SK-N-MC (cell line): ENCODE data around the gene SRRM1.

Experiments
- DNase-seq: peaks from one replicate; pipeline ENCODE4 v3.0.0-alpha.2; 2011; ENCODE audit warnings: low read depth, low spot score
- H3K27ac ChIP-seq: fragments of 200-600 bp; sonication (generic); 2 replicates; pipeline ENCODE4 v1.5.1; 2016; ENCODE audit warnings: mixed run types
- H3K36me3 ChIP-seq: fragments of 200-600 bp; sonication (generic); 2 replicates; pipeline ENCODE4 v1.6.1; 2017; ENCODE audit warnings: antibody characterized with exemption, low read length, mixed read lengths; ENCODE audit not compliant: insufficient read depth
- H3K4me3 ChIP-seq: fragments of 200-600 bp; sonication (generic); 2 replicates; pipeline ENCODE4 v1.5.1; 2016
- H3K9ac ChIP-seq: fragments of 200-600 bp; sonication (generic); 2 replicates; pipeline ENCODE4 v1.8.0; 2017; ENCODE audit warnings: mixed run types, mixed read lengths; ENCODE audit not compliant: insufficient read length
- H3K9me3 ChIP-seq: fragments of 200-600 bp; sonication (generic); 2 replicates; pipeline ENCODE4 v1.6.1; 2017; ENCODE audit warnings: low read depth, mild to moderate bottlenecking, antibody characterized with exemption, low read length, moderate library complexity, mixed read lengths
- EZH2 ChIP-seq: fragments of 200-600 bp; sonication (generic); IDR thresholded peaks from one replicate; pipeline ENCODE4 v1.6.1; 2017; ENCODE audit warnings: antibody characterized with exemption
- FOXP2 ChIP-seq: optimal IDR thresholded peaks from 2 replicates; pipeline ENCODE3; 2011; ENCODE audit warnings: mild to moderate bottlenecking, moderate library complexity; ENCODE audit not compliant: insufficient read depth; ENCODE audit errors: extremely low read length, control extremely low read depth
- POLR2AphosphoS5 ChIP-seq: IDR thresholded peaks from 2 replicates; pipeline ENCODE4 v1.6.1; 2012; ENCODE audit warnings: mild to moderate bottlenecking, low read depth, low read length, borderline replicate concordance

Gene SRRM1

DNA sequence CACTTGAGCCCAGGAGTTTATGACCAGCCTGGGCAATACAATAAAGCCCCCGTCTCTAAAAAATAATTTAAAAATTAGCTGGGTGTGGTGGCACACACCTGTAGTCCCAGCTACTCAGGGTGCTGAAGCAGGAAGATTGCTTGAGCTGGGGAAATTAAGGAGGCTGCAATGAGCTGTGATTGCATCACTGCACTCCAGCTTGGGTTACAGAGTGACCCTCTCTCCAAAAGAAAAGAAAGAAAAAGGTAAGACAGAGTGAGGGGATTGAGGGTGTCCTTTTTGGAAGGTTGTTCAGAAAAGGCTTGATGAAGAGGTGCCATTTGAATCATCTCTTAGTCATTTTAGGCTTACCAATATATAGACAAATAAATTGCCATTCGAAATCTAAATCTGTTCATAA is 4.0 kb upstream of the SRRM1 start:
- no peaks in the 10 kb centered on the region for H3K36me3 ChIP-seq
- no peak overlapping the region for H3K4me3 ChIP-seq
- no peak overlapping the region for H3K27ac ChIP-seq
- no peak overlapping the region for H3K9ac ChIP-seq
- no peaks in the 10 kb centered on the region for H3K9me3 ChIP-seq
- DNase-seq, result no peak
- TF ChIP-seq FOXP2 (no peak), EZH2 (no peak), POLR2AphosphoS5 (no peak)

- H3K36me3 ChIP-seq, result 0 out of 2 replicates have a peak, but pooled peaks cover under 1% of the 10 kb centered on the region
- H3K9me3 ChIP-seq, result no peaks in the 10 kb centered on the region
- no peak overlapping the region for H3K27ac ChIP-seq
- H3K4me3 ChIP-seq, result no peak overlapping the region
- no peak for TF ChIP-seq EZH2
- no peak for TF ChIP-seq POLR2AphosphoS5
- TF ChIP-seq FOXP2, result no peak
- no peak overlapping the region for H3K9ac ChIP-seq
- no peak for DNase-seq
Measured at GRCh38 chr1:24639881-24640280, 3.2 kb upstream of the SRRM1 start.

- DNase-seq, result no peak
- H3K27ac ChIP-seq, result no peak overlapping the region
- TF ChIP-seq FOXP2 (no peak), EZH2 (no peak), POLR2AphosphoS5 (no peak)
Measured at GRCh38 chr1:24640288-24640687, 2.8 kb upstream of the SRRM1 start.

GRCh38 chr1:24641646-24642151 is 1.4 kb upstream of the SRRM1 start:
- Histone ChIP-seq H3K9ac (peak overlapping the region; percentile 98), H3K27ac (0 out of 2 replicates have a peak overlapping the region, but pooled peaks have one; percentile 28), H3K36me3 (peaks cover 19% of the 10 kb centered on the region), H3K9me3 (no peaks in the 10 kb centered on the region), H3K4me3 (peak overlapping the region; percentile 96)
- DNase-seq, result no peak
- TF ChIP-seq FOXP2 (no peak), POLR2AphosphoS5 (no peak), EZH2 (no peak)

More at GRCh38 chr1:24640288-24640687, 2.8 kb upstream of the SRRM1 start:
- H3K4me3 ChIP-seq, result no peak overlapping the region
- H3K9ac ChIP-seq, result no peak overlapping the region
- no peaks in the 10 kb centered on the region for H3K9me3 ChIP-seq
- H3K36me3 ChIP-seq, result peaks cover 5% of the 10 kb centered on the region

- DNase-seq, result no peak
- TF ChIP-seq POLR2AphosphoS5 (0 out of 2 replicates have a peak, but pooled peaks have one; percentile 2), FOXP2 (no peak), EZH2 (no peak)
- Histone ChIP-seq H3K9ac (peak overlapping the region; percentile 98), H3K4me3 (peak overlapping the region; percentile 96), H3K36me3 (peaks cover 37% of the 10 kb centered on the region), H3K9me3 (no peaks in the 10 kb centered on the region), H3K27ac (peak overlapping the region; percentile 84)
Measured at GRCh38 chr1:24643363-24644099, 429 bp downstream of the SRRM1 start.

- Histone ChIP-seq H3K9me3 (no peaks in the 10 kb centered on the region), H3K27ac (peak overlapping the region; percentile 84), H3K36me3 (peaks cover 42% of the 10 kb centered on the region), H3K9ac (peak overlapping the region; percentile 98), H3K4me3 (peak overlapping the region; percentile 96)
- TF ChIP-seq POLR2AphosphoS5, result no peak
- no peak for TF ChIP-seq EZH2
- TF ChIP-seq FOXP2, result no peak
- no peak for DNase-seq
Measured at GRCh38 chr1:24644100-24644384, 940 bp downstream of the SRRM1 start.

DNA sequence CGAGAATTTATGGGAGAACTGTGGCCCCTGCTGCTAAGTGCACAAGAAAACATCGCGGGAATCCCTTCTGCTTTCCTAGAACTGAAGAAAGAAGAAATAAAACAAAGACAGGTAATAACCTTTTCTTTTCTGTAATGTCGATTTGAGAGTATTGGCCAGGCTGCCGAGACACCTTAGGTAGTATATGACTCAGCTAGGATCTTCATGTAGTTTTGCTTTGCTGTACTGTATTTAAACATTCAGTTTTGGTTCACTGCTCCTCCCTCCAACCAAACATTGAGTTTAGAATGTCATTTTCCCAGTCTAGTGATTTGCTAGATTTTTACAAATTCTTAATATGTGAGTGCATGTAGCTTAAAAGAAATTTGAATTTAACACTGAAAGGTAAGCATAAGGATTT is 5.8 kb downstream of the SRRM1 start:
- H3K9ac ChIP-seq, result no peak overlapping the region
- peaks cover 86% of the 10 kb centered on the region for H3K36me3 ChIP-seq
- no peaks in the 10 kb centered on the region for H3K9me3 ChIP-seq
- no peak overlapping the region for H3K27ac ChIP-seq
- TF ChIP-seq POLR2AphosphoS5 (no peak), FOXP2 (no peak), EZH2 (no peak)
- DNase-seq, result no peak
- no peak overlapping the region for H3K4me3 ChIP-seq

DNA sequence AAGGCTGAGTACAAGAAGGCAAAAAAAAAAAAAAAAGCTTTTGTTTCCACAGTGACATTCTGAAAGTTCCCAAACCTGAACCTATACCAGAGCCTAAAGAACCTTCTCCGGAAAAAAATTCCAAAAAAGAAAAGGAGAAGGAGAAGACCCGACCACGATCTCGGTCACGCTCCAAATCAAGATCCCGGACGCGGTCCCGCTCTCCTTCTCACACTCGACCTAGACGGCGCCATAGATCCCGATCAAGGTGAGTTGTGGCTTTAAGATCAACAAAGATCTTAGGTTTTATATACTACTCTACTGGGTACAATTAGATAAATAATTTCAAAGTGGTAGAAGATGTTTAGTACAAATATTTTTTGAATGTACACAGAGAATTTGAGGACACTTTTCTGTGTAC is 9.3 kb downstream of the SRRM1 start:
- DNase-seq, result no peak

More for the DNA sequence above, 9.3 kb downstream of the SRRM1 start:
- 0 out of 2 replicates have a peak overlapping the region, but pooled peaks have one; percentile 15 for H3K27ac ChIP-seq
- no peak overlapping the region for H3K9ac ChIP-seq
- no peaks in the 10 kb centered on the region for H3K9me3 ChIP-seq
- no peak overlapping the region for H3K4me3 ChIP-seq
- TF ChIP-seq EZH2 (no peak), FOXP2 (no peak), POLR2AphosphoS5 (no peak)
- H3K36me3 ChIP-seq, result peaks cover 94% of the 10 kb centered on the region
